Endothelial cell of hepatic sinusoid (primary cell): ENCODE results near the gene SAMD4A.

Experiments used
- in situ Hi-C: cut with HindIII; loops from 2 replicates; pipeline ENCODE4 v1.10.0; 2017; ENCODE audit warnings: low sequenced_read_pairs

The SAMD4A gene

GRCh38 chr14:54773171-54774006 lies 206.5 kb downstream of the SAMD4A start:
- in situ Hi-C loops: no loop called here

GRCh38 chr14:54774824-54775223 lies 207.9 kb downstream of the SAMD4A start:
- in situ Hi-C loops: loop anchor here (5.0 kb wide), 1 partner anchor 33 kb away; no protein-coding TSS in a partner anchor

GRCh38 chr14:54775486-54776140 lies 208.7 kb downstream of the SAMD4A start:
- in situ Hi-C loops: loop anchor here (5.0 kb wide), 1 partner anchor 33 kb away; no protein-coding TSS in a partner anchor

- in situ Hi-C loops: loop anchor here (5.0 kb wide), 1 partner anchor 34 kb away; no protein-coding TSS in a partner anchor
Observed at GRCh38 chr14:54776361-54777001, 209.6 kb downstream of the SAMD4A start.

- in situ Hi-C loops: loop anchor here (5.0 kb wide), 1 partner anchor 35 kb away; no protein-coding TSS in a partner anchor
Observed at GRCh38 chr14:54777395-54777794, 210.5 kb downstream of the SAMD4A start.

- in situ Hi-C loops: loop anchor here (5.0 kb wide), 1 partner anchor 36 kb away; no protein-coding TSS in a partner anchor
Observed at GRCh38 chr14:54778618-54779345, 211.9 kb downstream of the SAMD4A start.

GRCh38 chr14:54781080-54781479 lies 214.2 kb downstream of the SAMD4A start:
- in situ Hi-C loops: no loop called here

- in situ Hi-C loops: no loop called here
Observed at GRCh38 chr14:54781961-54782750, 215.2 kb downstream of the SAMD4A start.

- in situ Hi-C loops: no loop called here
Observed at GRCh38 chr14:54782751-54783659, 216.1 kb downstream of the SAMD4A start.

GRCh38 chr14:54783660-54784015 lies 216.7 kb downstream of the SAMD4A start:
- in situ Hi-C loops: no loop called here

GRCh38 chr14:54784060-54784459 lies 217.1 kb downstream of the SAMD4A start:
- in situ Hi-C loops: no loop called here

GRCh38 chr14:54784657-54785056 lies 217.7 kb downstream of the SAMD4A start:
- in situ Hi-C loops: no loop called here

GRCh38 chr14:54785136-54785777 lies 218.3 kb downstream of the SAMD4A start:
- in situ Hi-C loops: no loop called here

GRCh38 chr14:54785778-54786770 lies 219.1 kb downstream of the SAMD4A start:
- in situ Hi-C loops: no loop called here

GRCh38 chr14:54786838-54787237 lies 219.9 kb downstream of the SAMD4A start:
- in situ Hi-C loops: no loop called here

GRCh38 chr14:54787261-54787660 lies 220.3 kb downstream of the SAMD4A start:
- in situ Hi-C loops: no loop called here

- in situ Hi-C loops: no loop called here
Observed at GRCh38 chr14:54788701-54789100, 221.8 kb downstream of the SAMD4A start.
